Esophagus squamous epithelium (tissue), 5 donors: ENCODE results near the gene ZNF366. TPM values are rescaled to one million over a fixed set of nuclear protein-coding genes. Genes with fewer than 3 reads are reported as not detected.
A peak's percentile ranks its signal among the peaks of the same experiment; 100 is the strongest.

ENCODE experiments used
- DNase-seq: peaks from one replicate; lab custom pipeline; 2025; lab: John Stamatoyannopoulos, UW
- H3K27ac ChIP-seq, 4 donors: fragments of 200-600 bp; sonication (generic); one replicate each; pipeline ENCODE4 v1.5.1; 2016 to 2019; ENCODE audit warnings: mild to moderate bottlenecking in 1 of 4
- H3K27me3 ChIP-seq, 4 donors: fragments of 200-600 bp; sonication (generic); 1 replicate in 3 of 4; 2 replicates in 1 of 4; pipeline versions ENCODE4 v1.5.1 to v1.6.0; 2017 to 2021; ENCODE audit warnings: antibody characterized with exemption in 1 of 4
- H3K36me3 ChIP-seq, 3 donors: fragments of 200-600 bp; sonication (generic); one replicate each; pipeline ENCODE4 v1.5.1; 2016 to 2019
- H3K4me1 ChIP-seq, 3 donors: fragments of 200-600 bp; sonication (generic); one replicate each; pipeline ENCODE4 v1.5.1; 2017 to 2019
- H3K4me3 ChIP-seq, 4 donors: fragments of 200-600 bp; sonication (generic); 1 replicate in 3 of 4; 2 replicates in 1 of 4; pipeline ENCODE4 v1.5.1; 2016 to 2019; ENCODE audit warnings: mild to moderate bottlenecking in 2 of 4, moderate library complexity in 1 of 4
- H3K9me3 ChIP-seq, 3 donors: fragments of 200-600 bp; sonication (generic); one replicate each; pipeline ENCODE4 v1.5.1; 2016 to 2019
- POLR2A ChIP-seq, 4 donors: fragments of 450-650 bp; IDR thresholded peaks; one replicate each; pipeline ENCODE4 v1.6.1; 2017; ENCODE audit warnings: antibody characterized with exemption in 4 of 4, mild to moderate bottlenecking in 4 of 4, moderate library complexity in 3 of 4
- WGBS, 2 donors: methylation state at CpG; one replicate each; pipeline ENCODE4 v1.1.5; 2018; 5-methylcytosine and 5-hydroxymethylcytosine counted together
- intact Hi-C: fragments of 100-400 bp; cut with DNase I; formaldehyde crosslinking; loops from one replicate; pipeline ENCODE4 v1.15.0; 2022
- total RNA-seq, 4 donors: library from RNA; depleted of rRNA; stranded (reverse); fragments of >200 nt; gene quantifications; one replicate each; pipeline ENCODE4 v1.1.0, GENCODE V29; 2016
- TF ChIP-seq, protein P1 (sequence below), 6 experiments: fragments of 450-650 bp in 4 of 6; fragments of 200-600 bp in 2 of 6; sonication (generic) in 2 of 6; IDR thresholded peaks; one replicate each; pipeline ENCODE4 v1.5.1; 2016 to 2019; ENCODE audit warnings: antibody characterized with exemption in 6 of 6, mild to moderate bottlenecking in 4 of 6, moderate library complexity in 4 of 6
- donor health status: DM: yes; HTN: yes; CAD: no.

The ZNF366 gene
- total RNA-seq, 4 donors from 2014 or later = 0.48 to 2.9 (median 1.4) TPM

DNA sequence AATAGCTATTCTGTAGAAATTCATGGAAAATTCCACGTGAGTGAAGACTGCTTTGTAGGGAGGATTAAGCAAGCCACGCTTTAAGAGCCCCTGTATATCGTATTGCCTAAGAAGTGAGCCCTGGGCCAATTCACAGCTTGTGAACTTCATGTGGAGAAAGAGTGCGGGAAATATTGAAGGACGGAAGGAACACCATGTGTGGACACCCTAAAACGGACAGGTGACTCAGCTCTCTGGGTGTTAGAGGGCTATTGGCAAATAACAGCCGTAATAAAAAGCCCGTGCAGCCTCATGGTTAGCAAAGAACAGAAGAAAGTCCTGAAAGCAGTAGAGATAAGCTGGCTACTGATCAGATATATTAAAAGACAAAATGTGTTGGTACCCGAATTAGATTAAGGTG is 26.4 kb downstream of the ZNF366 start:
- DNase-seq = no peak
- no peaks in the 10 kb centered on the region for H3K27me3 ChIP-seq

DNA sequence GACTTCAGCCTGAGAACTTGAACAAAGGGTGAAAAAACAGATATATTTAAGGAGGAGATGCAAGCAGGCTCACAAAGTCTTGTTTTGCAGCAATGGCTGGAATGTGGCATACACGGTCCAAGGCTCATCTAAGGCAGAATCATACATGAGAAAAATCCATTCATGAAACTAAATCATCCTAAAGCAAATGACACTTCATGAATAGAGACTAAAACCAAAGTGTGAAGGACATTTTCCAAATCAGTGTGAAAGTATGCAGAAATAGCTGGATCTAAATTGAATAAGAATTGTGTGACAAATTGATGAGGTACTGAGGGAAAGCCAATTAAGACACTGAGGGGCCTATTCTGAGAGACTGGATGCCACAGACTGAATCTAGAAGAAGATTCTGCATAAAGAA is 27.3 kb downstream of the ZNF366 start:
- H3K4me3 ChIP-seq = no peak overlapping the region
- 44 to 73% methylated on average over 1 of the region's 1 CpG for WGBS, 2 donors
- H3K36me3 ChIP-seq = no peaks in the 10 kb centered on the region
- no peaks in the 10 kb centered on the region for H3K27me3 ChIP-seq
- H3K27ac ChIP-seq = no peak overlapping the region
- no peak for DNase-seq
- TF ChIP-seq POLR2A (IDR thresholded peaks at IDR 0.05) = no peak
- TF ChIP-seq, protein P1, sequence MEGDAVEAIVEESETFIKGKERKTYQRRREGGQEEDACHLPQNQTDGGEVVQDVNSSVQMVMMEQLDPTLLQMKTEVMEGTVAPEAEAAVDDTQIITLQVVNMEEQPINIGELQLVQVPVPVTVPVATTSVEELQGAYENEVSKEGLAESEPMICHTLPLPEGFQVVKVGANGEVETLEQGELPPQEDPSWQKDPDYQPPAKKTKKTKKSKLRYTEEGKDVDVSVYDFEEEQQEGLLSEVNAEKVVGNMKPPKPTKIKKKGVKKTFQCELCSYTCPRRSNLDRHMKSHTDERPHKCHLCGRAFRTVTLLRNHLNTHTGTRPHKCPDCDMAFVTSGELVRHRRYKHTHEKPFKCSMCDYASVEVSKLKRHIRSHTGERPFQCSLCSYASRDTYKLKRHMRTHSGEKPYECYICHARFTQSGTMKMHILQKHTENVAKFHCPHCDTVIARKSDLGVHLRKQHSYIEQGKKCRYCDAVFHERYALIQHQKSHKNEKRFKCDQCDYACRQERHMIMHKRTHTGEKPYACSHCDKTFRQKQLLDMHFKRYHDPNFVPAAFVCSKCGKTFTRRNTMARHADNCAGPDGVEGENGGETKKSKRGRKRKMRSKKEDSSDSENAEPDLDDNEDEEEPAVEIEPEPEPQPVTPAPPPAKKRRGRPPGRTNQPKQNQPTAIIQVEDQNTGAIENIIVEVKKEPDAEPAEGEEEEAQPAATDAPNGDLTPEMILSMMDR (IDR thresholded peaks at IDR 0.05) = no peak
- intact Hi-C loops = no loop called here
- peaks cover 0 to 32% (median 13%) of the 10 kb centered on the region in 3 donors for H3K4me1 ChIP-seq
- H3K9me3 ChIP-seq = no peaks in the 10 kb centered on the region

More for the DNA sequence above, 26.4 kb downstream of the ZNF366 start:
- 85 to 86% methylated on average over 9 of the region's 9 CpGs for WGBS, 2 donors
- TF ChIP-seq, protein P1 (IDR thresholded peaks at IDR 0.05) = no peak
- TF ChIP-seq POLR2A (IDR thresholded peaks at IDR 0.05) = no peak
- Histone ChIP-seq H3K27ac (no peak overlapping the region), H3K4me1 (peaks cover 0 to 41% (median 16%) of the 10 kb centered on the region in 3 donors), H3K9me3 (no peaks in the 10 kb centered on the region), H3K36me3 (no peaks in the 10 kb centered on the region), H3K4me3 (no peak overlapping the region)
- intact Hi-C loops = no loop called here

DNA sequence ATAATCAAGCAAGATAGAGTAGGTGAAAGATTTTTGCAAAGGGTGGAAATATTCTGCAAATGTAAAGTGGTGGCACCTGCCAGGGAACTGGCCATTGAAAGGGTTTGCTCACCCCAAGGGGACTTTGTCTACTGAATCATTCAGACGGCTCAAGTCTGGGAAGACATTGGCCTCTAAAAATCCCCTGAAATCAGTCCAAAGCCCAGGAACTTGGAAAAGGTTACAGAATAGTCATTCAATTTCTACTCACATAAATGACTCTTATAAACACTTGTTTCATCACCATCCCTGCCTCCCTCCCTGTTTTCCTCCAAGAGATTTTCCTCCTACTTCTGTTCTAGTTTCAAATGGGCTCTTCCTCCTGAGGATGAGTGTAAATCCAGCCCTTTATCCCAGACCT is 28.5 kb downstream of the ZNF366 start:
- DNase-seq = no peak
- peak overlapping the region in 3 of 4 donors; percentile 15 to 28 (median 21) for H3K27ac ChIP-seq
- no peaks in the 10 kb centered on the region for H3K36me3 ChIP-seq
- H3K4me1 ChIP-seq = peaks cover 0 to 32% (median 13%) of the 10 kb centered on the region in 3 donors
- no peaks in the 10 kb centered on the region for H3K9me3 ChIP-seq
- no peak for TF ChIP-seq POLR2A (IDR thresholded peaks at IDR 0.05)
- TF ChIP-seq, protein P1 (IDR thresholded peaks at IDR 0.05) = no peak
- 8 to 10% methylated on average over 1 of the region's 1 CpG for WGBS, 2 donors
- no peaks in the 10 kb centered on the region for H3K27me3 ChIP-seq
- intact Hi-C loops = no loop called here
- no peak overlapping the region for H3K4me3 ChIP-seq

DNA sequence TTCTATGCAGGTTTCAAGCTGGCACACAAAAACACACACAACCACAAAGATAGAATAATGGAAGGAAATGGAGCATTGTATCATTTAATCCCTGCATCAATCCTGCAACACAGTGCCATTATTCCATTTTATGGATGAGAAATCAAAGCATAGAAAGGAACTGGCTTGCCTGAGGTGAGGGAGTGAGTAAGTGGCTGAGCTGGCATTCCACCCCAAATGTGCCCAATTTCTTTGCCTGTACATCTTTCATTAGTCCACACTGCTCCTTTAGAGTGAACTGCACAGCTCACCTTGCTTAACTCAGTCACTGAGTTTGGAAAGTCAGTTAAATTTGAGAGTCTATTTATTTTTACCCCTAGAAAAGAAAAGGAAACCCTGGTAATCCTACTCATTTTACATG is 28.9 kb downstream of the ZNF366 start:
- peak overlapping the region in 1 of 4 donors; percentile 15 for H3K27ac ChIP-seq
- peaks cover 0 to 32% (median 13%) of the 10 kb centered on the region in 3 donors for H3K4me1 ChIP-seq
- H3K9me3 ChIP-seq = no peaks in the 10 kb centered on the region
- no peaks in the 10 kb centered on the region for H3K27me3 ChIP-seq
- H3K4me3 ChIP-seq = no peak overlapping the region
- DNase-seq = no peak
- H3K36me3 ChIP-seq = no peaks in the 10 kb centered on the region
- no peak for TF ChIP-seq POLR2A (IDR thresholded peaks at IDR 0.05)
- TF ChIP-seq, protein P1 (IDR thresholded peaks at IDR 0.05) = no peak
- intact Hi-C loops = no loop called here

GRCh38 chr5:72477644-72478043 is 29.6 kb downstream of the ZNF366 start:
- no peaks in the 10 kb centered on the region for H3K27me3 ChIP-seq
- H3K9me3 ChIP-seq = no peaks in the 10 kb centered on the region
- no peaks in the 10 kb centered on the region for H3K36me3 ChIP-seq
- peaks cover 0 to 36% (median 13%) of the 10 kb centered on the region in 3 donors for H3K4me1 ChIP-seq
- 76 to 81% methylated on average over 4 of the region's 4 CpGs for WGBS, 2 donors
- TF ChIP-seq, protein P1 (IDR thresholded peaks at IDR 0.05) = no peak
- H3K4me3 ChIP-seq = no peak overlapping the region
- H3K27ac ChIP-seq = no peak overlapping the region
- DNase-seq = no peak
- intact Hi-C loops = no loop called here
